GDM1 (cell line): Measurements from ENCODE around the gene GPR15.
"Not testable (repeated sequence)": the region's sequence is repeated elsewhere in the genome, so short reads cannot be mapped to it uniquely, and the experiment has no call there.

Experiments used
- DNase-seq: peaks from one replicate; lab custom pipeline; 2025; lab: John Stamatoyannopoulos, UW

GPR15 gene

GRCh38 chr3:98558100-98558827 is 26.5 kb downstream of the GPR15 start:
- no peak for DNase-seq

- DNase-seq: not testable (repeated sequence)
Observed at GRCh38 chr3:98559769-98560168, 28.0 kb downstream of the GPR15 start.

GRCh38 chr3:98560911-98561310 is 29.1 kb downstream of the GPR15 start:
- no peak for DNase-seq

GRCh38 chr3:98561727-98562521 is 30.1 kb downstream of the GPR15 start:
- no peak for DNase-seq

GRCh38 chr3:98563661-98564281 is 32.0 kb downstream of the GPR15 start:
- DNase-seq: no peak

- no peak for DNase-seq
Observed at GRCh38 chr3:98564282-98565005, 32.7 kb downstream of the GPR15 start.

GRCh38 chr3:98565237-98565643 is 33.5 kb downstream of the GPR15 start:
- DNase-seq: no peak

- DNase-seq: no peak
Observed at GRCh38 chr3:98565843-98566242, 34.1 kb downstream of the GPR15 start.

- DNase-seq: no peak
Observed at GRCh38 chr3:98567666-98568270, 36.0 kb downstream of the GPR15 start.

- no peak for DNase-seq
Observed at GRCh38 chr3:98568402-98568801, 36.6 kb downstream of the GPR15 start.

GRCh38 chr3:98573181-98573728 is 41.5 kb downstream of the GPR15 start:
- DNase-seq: no peak

GRCh38 chr3:98574132-98574531 is 42.4 kb downstream of the GPR15 start:
- DNase-seq: no peak

GRCh38 chr3:98577178-98577895 is 45.6 kb downstream of the GPR15 start:
- no peak for DNase-seq

GRCh38 chr3:98580401-98581386 is 48.9 kb downstream of the GPR15 start:
- DNase-seq: no peak

GRCh38 chr3:98581474-98581873 is 49.7 kb downstream of the GPR15 start:
- DNase-seq: no peak

GRCh38 chr3:98582042-98582441 is 50.3 kb downstream of the GPR15 start:
- no peak for DNase-seq

GRCh38 chr3:98583766-98584165 is 52.0 kb downstream of the GPR15 start:
- no peak for DNase-seq
